ENCODE results near the gene TXNDC11.

- TF ChIP-seq CTCF (conservative IDR thresholded peaks at IDR 0.05 in 1 of 2, IDR thresholded peaks at IDR 0.05 in 1 of 2; ENCODE audit: extremely low read depth in 1 of 2, insufficient read depth in 1 of 2, low read depth in 1 of 2, low read length in 2 of 2) (no peak), EZH2 (IDR thresholded peaks at IDR 0.05; ENCODE audit: borderline replicate concordance, low read length) (no peak)
Observed at GRCh38 chr16:11631214-11631613, 111.4 kb downstream of the TXNDC11 start.
